ENCODE data around the gene CYP1A1. TPM values are rescaled to one million over a fixed set of nuclear protein-coding genes. Genes with fewer than 3 reads are reported as not detected.

Gene CYP1A1
- total and polyA plus RNA-seq, 2 experiments from 2014 or later, result 0.16 to 1.4 TPM

DNA sequence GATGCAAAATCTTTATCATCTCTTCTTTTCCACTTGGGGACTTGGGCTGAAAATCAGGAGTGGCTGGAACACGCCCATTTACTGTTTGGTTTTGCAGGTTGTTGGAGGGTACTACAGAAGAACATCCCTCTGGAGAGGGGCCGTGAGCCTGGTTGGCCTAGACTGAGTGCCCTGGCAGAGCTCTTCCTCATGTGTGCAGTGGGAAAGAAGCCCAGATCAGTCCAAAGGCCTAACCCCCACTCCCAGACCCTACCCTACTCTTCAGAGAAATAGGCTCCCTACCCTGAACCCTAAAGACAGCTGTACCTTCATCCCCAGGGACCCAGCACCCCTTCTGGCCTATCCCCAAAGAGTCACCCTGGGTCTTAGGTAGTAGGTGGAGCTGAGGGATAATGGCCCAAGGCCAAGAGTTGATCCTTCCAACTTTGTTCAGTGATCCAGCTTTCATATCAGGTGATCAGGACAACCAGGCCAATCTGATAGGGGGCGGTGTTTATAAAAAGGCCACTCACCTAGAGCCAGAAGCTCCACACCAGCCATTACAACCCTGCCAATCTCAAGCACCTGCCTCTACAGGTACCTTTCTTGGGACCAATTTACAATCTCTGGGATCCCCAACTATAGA, 23.1 kb upstream of the CYP1A1 start, which contains the start of gene CYP1A2:
CYP1A2 (plus strand) TSS at position 524 of the 625 bp plus-strand sequence. CDS start 894 bp downstream, outside the sequence.
- no peaks in the 10 kb centered on the region for H3K4me1 ChIP-seq (ENCODE audit: insufficient read depth)
- no peak for TF ChIP-seq JUNB (IDR thresholded peaks at IDR 0.05; ENCODE audit: unreplicated experiment)
- TF ChIP-seq, protein P1, sequence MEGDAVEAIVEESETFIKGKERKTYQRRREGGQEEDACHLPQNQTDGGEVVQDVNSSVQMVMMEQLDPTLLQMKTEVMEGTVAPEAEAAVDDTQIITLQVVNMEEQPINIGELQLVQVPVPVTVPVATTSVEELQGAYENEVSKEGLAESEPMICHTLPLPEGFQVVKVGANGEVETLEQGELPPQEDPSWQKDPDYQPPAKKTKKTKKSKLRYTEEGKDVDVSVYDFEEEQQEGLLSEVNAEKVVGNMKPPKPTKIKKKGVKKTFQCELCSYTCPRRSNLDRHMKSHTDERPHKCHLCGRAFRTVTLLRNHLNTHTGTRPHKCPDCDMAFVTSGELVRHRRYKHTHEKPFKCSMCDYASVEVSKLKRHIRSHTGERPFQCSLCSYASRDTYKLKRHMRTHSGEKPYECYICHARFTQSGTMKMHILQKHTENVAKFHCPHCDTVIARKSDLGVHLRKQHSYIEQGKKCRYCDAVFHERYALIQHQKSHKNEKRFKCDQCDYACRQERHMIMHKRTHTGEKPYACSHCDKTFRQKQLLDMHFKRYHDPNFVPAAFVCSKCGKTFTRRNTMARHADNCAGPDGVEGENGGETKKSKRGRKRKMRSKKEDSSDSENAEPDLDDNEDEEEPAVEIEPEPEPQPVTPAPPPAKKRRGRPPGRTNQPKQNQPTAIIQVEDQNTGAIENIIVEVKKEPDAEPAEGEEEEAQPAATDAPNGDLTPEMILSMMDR (conservative IDR thresholded peaks at IDR 0.05; ENCODE audit: low read depth in 2 of 2), result peak in 1 of 2 experiments; percentile 28; a peak in 1 of 4 replicates
- H3K36me3 ChIP-seq (ENCODE audit: insufficient read depth), result no peaks in the 10 kb centered on the region
- no peak within 1 kb of the TSS for H3K4me2 ChIP-seq
- H3K27me3 ChIP-seq (ENCODE audit: insufficient read depth), result no peaks in the 10 kb centered on the region
- H2AFZ ChIP-seq, result no peak within 1 kb of the TSS; the same call in 1 of the 2 replicates
- Mint-ChIP-seq H3K27me3 (ENCODE audit: insufficient read depth, low read depth, poor library complexity) (peaks cover 5% of the 10 kb centered on the region), H3K9me3 (no peaks in the 10 kb centered on the region; the same call in 2 of the 3 replicates), H3K27ac (no peak within 1 kb of the TSS), H3K4me3 (no peak within 1 kb of the TSS), H3K4me1 (peaks cover 6% of the 10 kb centered on the region), H3K36me3 (ENCODE audit: low read depth) (no peaks in the 10 kb centered on the region)
- no peak within 1 kb of the TSS for H3K4me3 ChIP-seq
- no peak within 1 kb of the TSS for H3K27ac ChIP-seq (ENCODE audit: low read depth)
- no peaks in the 10 kb centered on the region for H3K9me2 ChIP-seq (ENCODE audit: insufficient read depth)
- no peak for ATAC-seq
- no peaks in the 10 kb centered on the region for H3K79me2 ChIP-seq (replicated peaks; ENCODE audit: insufficient read depth)
- DNase-seq (ENCODE audit: low spot score), result no peak
- H3F3A ChIP-seq (replicated peaks; ENCODE audit: low read depth), result no peaks in the 10 kb centered on the region
- H4K20me1 ChIP-seq (replicated peaks; ENCODE audit: insufficient read depth), result no peaks in the 10 kb centered on the region

DNA sequence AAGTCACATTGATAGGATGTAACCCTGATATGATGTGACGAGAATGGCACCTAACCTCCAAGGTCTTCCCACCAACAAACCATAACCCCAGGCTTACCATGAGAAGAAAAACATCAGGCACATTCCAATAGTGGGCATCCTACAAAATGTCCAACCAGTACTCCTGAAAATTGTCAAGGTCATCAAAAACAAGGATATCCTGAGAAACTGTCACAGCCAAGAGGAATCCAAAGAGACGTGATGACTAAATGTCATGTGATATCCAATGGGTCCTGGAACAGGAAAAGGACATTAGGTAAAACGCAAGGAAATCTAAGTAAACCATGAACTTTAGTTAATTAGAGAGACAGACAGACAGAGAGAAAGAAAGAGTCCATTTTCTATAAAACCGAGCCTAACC, 21.1 kb upstream of the CYP1A1 start:
- Histone ChIP-seq H3K4me2 (no peak overlapping the region), H3K4me1 (ENCODE audit: insufficient read depth) (no peaks in the 10 kb centered on the region), H3K9me2 (ENCODE audit: insufficient read depth) (no peaks in the 10 kb centered on the region), H3K27ac (ENCODE audit: low read depth) (no peak overlapping the region), H3K36me3 (ENCODE audit: insufficient read depth) (no peaks in the 10 kb centered on the region), H3K27me3 (ENCODE audit: insufficient read depth) (no peaks in the 10 kb centered on the region), H2AFZ (no peak overlapping the region), H4K20me1 (replicated peaks; ENCODE audit: insufficient read depth) (no peaks in the 10 kb centered on the region), H3K4me3 (no peak overlapping the region), H3F3A (replicated peaks; ENCODE audit: low read depth) (no peaks in the 10 kb centered on the region), H3K79me2 (replicated peaks; ENCODE audit: insufficient read depth) (no peaks in the 10 kb centered on the region)
- H3K27ac Mint-ChIP-seq, result no peak overlapping the region
- H3K9me3 Mint-ChIP-seq, result peaks cover 5% of the 10 kb centered on the region
- H3K4me1 Mint-ChIP-seq, result no peaks in the 10 kb centered on the region
- H3K27me3 Mint-ChIP-seq (ENCODE audit: insufficient read depth, low read depth, poor library complexity), result peaks cover 3% of the 10 kb centered on the region
- no peaks in the 10 kb centered on the region for H3K36me3 Mint-ChIP-seq (ENCODE audit: low read depth)
- no peak for DNase-seq (ENCODE audit: low spot score)
- no peak for ATAC-seq
- no peak overlapping the region for H3K4me3 Mint-ChIP-seq
- TF ChIP-seq, protein P2, sequence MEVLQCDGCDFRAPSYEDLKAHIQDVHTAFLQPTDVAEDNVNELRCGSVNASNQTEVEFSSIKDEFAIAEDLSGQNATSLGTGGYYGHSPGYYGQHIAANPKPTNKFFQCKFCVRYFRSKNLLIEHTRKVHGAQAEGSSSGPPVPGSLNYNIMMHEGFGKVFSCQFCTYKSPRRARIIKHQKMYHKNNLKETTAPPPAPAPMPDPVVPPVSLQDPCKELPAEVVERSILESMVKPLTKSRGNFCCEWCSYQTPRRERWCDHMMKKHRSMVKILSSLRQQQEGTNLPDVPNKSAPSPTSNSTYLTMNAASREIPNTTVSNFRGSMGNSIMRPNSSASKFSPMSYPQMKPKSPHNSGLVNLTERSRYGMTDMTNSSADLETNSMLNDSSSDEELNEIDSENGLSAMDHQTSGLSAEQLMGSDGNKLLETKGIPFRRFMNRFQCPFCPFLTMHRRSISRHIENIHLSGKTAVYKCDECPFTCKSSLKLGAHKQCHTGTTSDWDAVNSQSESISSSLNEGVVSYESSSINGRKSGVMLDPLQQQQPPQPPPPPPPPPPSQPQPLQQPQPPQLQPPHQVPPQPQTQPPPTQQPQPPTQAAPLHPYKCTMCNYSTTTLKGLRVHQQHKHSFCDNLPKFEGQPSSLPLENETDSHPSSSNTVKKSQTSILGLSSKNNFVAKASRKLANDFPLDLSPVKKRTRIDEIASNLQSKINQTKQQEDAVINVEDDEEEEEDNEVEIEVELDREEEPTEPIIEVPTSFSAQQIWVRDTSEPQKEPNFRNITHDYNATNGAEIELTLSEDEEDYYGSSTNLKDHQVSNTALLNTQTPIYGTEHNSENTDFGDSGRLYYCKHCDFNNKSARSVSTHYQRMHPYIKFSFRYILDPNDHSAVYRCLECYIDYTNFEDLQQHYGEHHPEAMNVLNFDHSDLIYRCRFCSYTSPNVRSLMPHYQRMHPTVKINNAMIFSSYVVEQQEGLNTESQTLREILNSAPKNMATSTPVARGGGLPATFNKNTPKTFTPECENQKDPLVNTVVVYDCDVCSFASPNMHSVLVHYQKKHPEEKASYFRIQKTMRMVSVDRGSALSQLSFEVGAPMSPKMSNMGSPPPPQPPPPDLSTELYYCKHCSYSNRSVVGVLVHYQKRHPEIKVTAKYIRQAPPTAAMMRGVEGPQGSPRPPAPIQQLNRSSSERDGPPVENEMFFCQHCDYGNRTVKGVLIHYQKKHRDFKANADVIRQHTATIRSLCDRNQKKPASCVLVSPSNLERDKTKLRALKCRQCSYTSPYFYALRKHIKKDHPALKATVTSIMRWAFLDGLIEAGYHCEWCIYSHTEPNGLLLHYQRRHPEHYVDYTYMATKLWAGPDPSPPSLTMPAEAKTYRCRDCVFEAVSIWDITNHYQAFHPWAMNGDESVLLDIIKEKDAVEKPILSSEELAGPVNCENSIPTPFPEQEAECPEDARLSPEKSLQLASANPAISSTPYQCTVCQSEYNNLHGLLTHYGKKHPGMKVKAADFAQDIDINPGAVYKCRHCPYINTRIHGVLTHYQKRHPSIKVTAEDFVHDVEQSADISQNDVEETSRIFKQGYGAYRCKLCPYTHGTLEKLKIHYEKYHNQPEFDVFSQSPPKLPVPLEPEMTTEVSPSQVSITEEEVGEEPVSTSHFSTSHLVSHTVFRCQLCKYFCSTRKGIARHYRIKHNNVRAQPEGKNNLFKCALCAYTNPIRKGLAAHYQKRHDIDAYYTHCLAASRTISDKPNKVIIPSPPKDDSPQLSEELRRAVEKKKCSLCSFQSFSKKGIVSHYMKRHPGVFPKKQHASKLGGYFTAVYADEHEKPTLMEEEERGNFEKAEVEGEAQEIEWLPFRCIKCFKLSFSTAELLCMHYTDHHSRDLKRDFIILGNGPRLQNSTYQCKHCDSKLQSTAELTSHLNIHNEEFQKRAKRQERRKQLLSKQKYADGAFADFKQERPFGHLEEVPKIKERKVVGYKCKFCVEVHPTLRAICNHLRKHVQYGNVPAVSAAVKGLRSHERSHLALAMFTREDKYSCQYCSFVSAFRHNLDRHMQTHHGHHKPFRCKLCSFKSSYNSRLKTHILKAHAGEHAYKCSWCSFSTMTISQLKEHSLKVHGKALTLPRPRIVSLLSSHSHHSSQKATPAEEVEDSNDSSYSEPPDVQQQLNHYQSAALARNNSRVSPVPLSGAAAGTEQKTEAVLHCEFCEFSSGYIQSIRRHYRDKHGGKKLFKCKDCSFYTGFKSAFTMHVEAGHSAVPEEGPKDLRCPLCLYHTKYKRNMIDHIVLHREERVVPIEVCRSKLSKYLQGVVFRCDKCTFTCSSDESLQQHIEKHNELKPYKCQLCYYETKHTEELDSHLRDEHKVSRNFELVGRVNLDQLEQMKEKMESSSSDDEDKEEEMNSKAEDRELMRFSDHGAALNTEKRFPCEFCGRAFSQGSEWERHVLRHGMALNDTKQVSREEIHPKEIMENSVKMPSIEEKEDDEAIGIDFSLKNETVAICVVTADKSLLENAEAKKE (CRISPR knock-in tag; IDR thresholded peaks at IDR 0.05), result no peak
- TF ChIP-seq, protein P3, sequence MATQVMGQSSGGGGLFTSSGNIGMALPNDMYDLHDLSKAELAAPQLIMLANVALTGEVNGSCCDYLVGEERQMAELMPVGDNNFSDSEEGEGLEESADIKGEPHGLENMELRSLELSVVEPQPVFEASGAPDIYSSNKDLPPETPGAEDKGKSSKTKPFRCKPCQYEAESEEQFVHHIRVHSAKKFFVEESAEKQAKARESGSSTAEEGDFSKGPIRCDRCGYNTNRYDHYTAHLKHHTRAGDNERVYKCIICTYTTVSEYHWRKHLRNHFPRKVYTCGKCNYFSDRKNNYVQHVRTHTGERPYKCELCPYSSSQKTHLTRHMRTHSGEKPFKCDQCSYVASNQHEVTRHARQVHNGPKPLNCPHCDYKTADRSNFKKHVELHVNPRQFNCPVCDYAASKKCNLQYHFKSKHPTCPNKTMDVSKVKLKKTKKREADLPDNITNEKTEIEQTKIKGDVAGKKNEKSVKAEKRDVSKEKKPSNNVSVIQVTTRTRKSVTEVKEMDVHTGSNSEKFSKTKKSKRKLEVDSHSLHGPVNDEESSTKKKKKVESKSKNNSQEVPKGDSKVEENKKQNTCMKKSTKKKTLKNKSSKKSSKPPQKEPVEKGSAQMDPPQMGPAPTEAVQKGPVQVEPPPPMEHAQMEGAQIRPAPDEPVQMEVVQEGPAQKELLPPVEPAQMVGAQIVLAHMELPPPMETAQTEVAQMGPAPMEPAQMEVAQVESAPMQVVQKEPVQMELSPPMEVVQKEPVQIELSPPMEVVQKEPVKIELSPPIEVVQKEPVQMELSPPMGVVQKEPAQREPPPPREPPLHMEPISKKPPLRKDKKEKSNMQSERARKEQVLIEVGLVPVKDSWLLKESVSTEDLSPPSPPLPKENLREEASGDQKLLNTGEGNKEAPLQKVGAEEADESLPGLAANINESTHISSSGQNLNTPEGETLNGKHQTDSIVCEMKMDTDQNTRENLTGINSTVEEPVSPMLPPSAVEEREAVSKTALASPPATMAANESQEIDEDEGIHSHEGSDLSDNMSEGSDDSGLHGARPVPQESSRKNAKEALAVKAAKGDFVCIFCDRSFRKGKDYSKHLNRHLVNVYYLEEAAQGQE (IDR thresholded peaks at IDR 0.05; ENCODE audit: unreplicated experiment), result no peak
- TF ChIP-seq ZNF114 (CRISPR knock-in tag; IDR thresholded peaks at IDR 0.05), result no peak
- TF ChIP-seq CREB1 (CRISPR knock-in tag; IDR thresholded peaks at IDR 0.05; ENCODE audit: low read depth), result no peak
- TF ChIP-seq, protein P4, sequence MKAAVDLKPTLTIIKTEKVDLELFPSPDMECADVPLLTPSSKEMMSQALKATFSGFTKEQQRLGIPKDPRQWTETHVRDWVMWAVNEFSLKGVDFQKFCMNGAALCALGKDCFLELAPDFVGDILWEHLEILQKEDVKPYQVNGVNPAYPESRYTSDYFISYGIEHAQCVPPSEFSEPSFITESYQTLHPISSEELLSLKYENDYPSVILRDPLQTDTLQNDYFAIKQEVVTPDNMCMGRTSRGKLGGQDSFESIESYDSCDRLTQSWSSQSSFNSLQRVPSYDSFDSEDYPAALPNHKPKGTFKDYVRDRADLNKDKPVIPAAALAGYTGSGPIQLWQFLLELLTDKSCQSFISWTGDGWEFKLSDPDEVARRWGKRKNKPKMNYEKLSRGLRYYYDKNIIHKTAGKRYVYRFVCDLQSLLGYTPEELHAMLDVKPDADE (IDR thresholded peaks at IDR 0.05), result no peak
- no peak for TF ChIP-seq NANOG (IDR thresholded peaks at IDR 0.05; ENCODE audit: borderline replicate concordance)

Data from GM23338 (cell line).